Skeletal muscle tissue (tissue), 4 donors: Measurements from ENCODE around the gene ENTREP1. TPM values are rescaled to one million over a fixed set of nuclear protein-coding genes. Genes with fewer than 3 reads are reported as not detected.

Experiments
- H3K27ac ChIP-seq: one replicate; pipeline ENCODE4 v1.7.0; 2013; ENCODE audit warnings: mild to moderate bottlenecking, low read depth, low read length, inconsistent platforms
- H3K27me3 ChIP-seq, 3 donors: one replicate each; pipeline ENCODE4 v1.7.0; 2013; ENCODE audit warnings: low read length in 3 of 3; ENCODE audit not compliant: control insufficient read depth in 3 of 3, insufficient read depth in 3 of 3
- H3K36me3 ChIP-seq, 3 donors: one replicate each; pipeline ENCODE4 v1.7.0; 2013; ENCODE audit warnings: low read length in 3 of 3; ENCODE audit not compliant: control insufficient read depth in 3 of 3, insufficient read depth in 3 of 3
- H3K4me1 ChIP-seq, 3 donors: one replicate each; pipeline ENCODE4 v1.7.0; 2013; ENCODE audit warnings: low read length in 3 of 3, mild to moderate bottlenecking in 3 of 3; ENCODE audit not compliant: control insufficient read depth in 3 of 3, insufficient read depth in 3 of 3
- H3K4me3 ChIP-seq, 3 donors: one replicate each; pipeline ENCODE4 v1.7.0; 2013; ENCODE audit warnings: low read length in 3 of 3
- H3K9ac ChIP-seq, 3 donors: one replicate each; pipeline ENCODE4 v1.7.0; 2013; ENCODE audit warnings: low read length in 3 of 3, mild to moderate bottlenecking in 3 of 3, moderate library complexity in 2 of 3, low read depth in 1 of 3
- H3K9me3 ChIP-seq, 3 donors: one replicate each; pipeline ENCODE4 v1.7.0; 2013; ENCODE audit warnings: low read length in 3 of 3; ENCODE audit not compliant: control insufficient read depth in 3 of 3
- total RNA-seq: library from RNA; depleted of rRNA; stranded (reverse); fragments of >200 nt; gene quantifications from one replicate; pipeline ENCODE4 v1.2.3, GENCODE V29; 2014
- donor health status: Osteomylitis.

Gene ENTREP1
- total RNA-seq, 1 donor from 2014 or later, result 15.1 TPM

- Histone ChIP-seq H3K9ac (no peak overlapping the region), H3K9me3 (no peaks in the 10 kb centered on the region), H3K4me3 (no peak overlapping the region), H3K36me3 (peaks cover 0 to 3% (median 0%) of the 10 kb centered on the region in 3 donors), H3K4me1 (peaks cover 7 to 36% (median 11%) of the 10 kb centered on the region in 3 donors), H3K27me3 (no peaks in the 10 kb centered on the region), H3K27ac (no peak overlapping the region)
These were observed 7.2 kb downstream of the ENTREP1 start for GRCh38 chr9:69332067-69332685.

- H3K36me3 ChIP-seq, result peaks cover 0 to 3% (median 0%) of the 10 kb centered on the region in 3 donors
- H3K27ac ChIP-seq, result no peak overlapping the region
- H3K9me3 ChIP-seq, result no peaks in the 10 kb centered on the region
- H3K4me3 ChIP-seq, result no peak overlapping the region
- H3K4me1 ChIP-seq, result peaks cover 0 to 29% (median 7%) of the 10 kb centered on the region in 3 donors
- H3K27me3 ChIP-seq, result no peaks in the 10 kb centered on the region
- H3K9ac ChIP-seq, result no peak overlapping the region
These were observed 8.7 kb downstream of the ENTREP1 start for GRCh38 chr9:69333716-69334115.

GRCh38 chr9:69334317-69334716, 9.3 kb downstream of the ENTREP1 start:
- Histone ChIP-seq H3K27me3 (no peaks in the 10 kb centered on the region), H3K4me3 (no peak overlapping the region), H3K9ac (no peak overlapping the region), H3K9me3 (no peaks in the 10 kb centered on the region), H3K4me1 (peaks cover 1 to 31% (median 10%) of the 10 kb centered on the region in 3 donors), H3K36me3 (peaks cover 0 to 3% (median 0%) of the 10 kb centered on the region in 3 donors), H3K27ac (no peak overlapping the region)

- H3K4me1 ChIP-seq, result peaks cover 10 to 35% (median 23%) of the 10 kb centered on the region in 3 donors
- no peak overlapping the region for H3K27ac ChIP-seq
- H3K4me3 ChIP-seq, result no peak overlapping the region
- H3K36me3 ChIP-seq, result no peaks in the 10 kb centered on the region
- peak overlapping the region in 2 of 3 donors; percentile 5 to 18 for H3K9ac ChIP-seq
- H3K27me3 ChIP-seq, result no peaks in the 10 kb centered on the region
- no peaks in the 10 kb centered on the region for H3K9me3 ChIP-seq
These were observed 14.6 kb downstream of the ENTREP1 start for GRCh38 chr9:69339620-69340019.

- H3K9ac ChIP-seq, result no peak overlapping the region
- no peaks in the 10 kb centered on the region for H3K36me3 ChIP-seq
- H3K27me3 ChIP-seq, result no peaks in the 10 kb centered on the region
- peaks cover 10 to 32% (median 23%) of the 10 kb centered on the region in 3 donors for H3K4me1 ChIP-seq
- no peak overlapping the region for H3K4me3 ChIP-seq
- H3K9me3 ChIP-seq, result no peaks in the 10 kb centered on the region
- no peak overlapping the region for H3K27ac ChIP-seq
These were observed 15.6 kb downstream of the ENTREP1 start for GRCh38 chr9:69340631-69341030.

GRCh38 chr9:69342769-69343168, 17.8 kb downstream of the ENTREP1 start:
- Histone ChIP-seq H3K4me3 (no peak overlapping the region), H3K4me1 (peaks cover 14 to 37% (median 23%) of the 10 kb centered on the region in 3 donors), H3K36me3 (no peaks in the 10 kb centered on the region), H3K27me3 (no peaks in the 10 kb centered on the region), H3K9me3 (no peaks in the 10 kb centered on the region), H3K9ac (no peak overlapping the region), H3K27ac (no peak overlapping the region)

- H3K9me3 ChIP-seq, result no peaks in the 10 kb centered on the region
- H3K36me3 ChIP-seq, result no peaks in the 10 kb centered on the region
- H3K4me1 ChIP-seq, result peaks cover 11 to 34% (median 19%) of the 10 kb centered on the region in 3 donors
- no peak overlapping the region for H3K27ac ChIP-seq
- no peaks in the 10 kb centered on the region for H3K27me3 ChIP-seq
- no peak overlapping the region for H3K9ac ChIP-seq
- no peak overlapping the region for H3K4me3 ChIP-seq
These were observed 19.4 kb downstream of the ENTREP1 start for GRCh38 chr9:69344459-69344858.

- Histone ChIP-seq H3K36me3 (no peaks in the 10 kb centered on the region), H3K27me3 (no peaks in the 10 kb centered on the region), H3K27ac (no peak overlapping the region), H3K4me1 (peaks cover 7 to 24% (median 8%) of the 10 kb centered on the region in 3 donors), H3K9ac (peak overlapping the region in 1 of 3 donors; percentile 43), H3K9me3 (no peaks in the 10 kb centered on the region), H3K4me3 (no peak overlapping the region)
These were observed 21.8 kb downstream of the ENTREP1 start for GRCh38 chr9:69346596-69347390.

GRCh38 chr9:69347607-69348006, 22.6 kb downstream of the ENTREP1 start:
- Histone ChIP-seq H3K36me3 (no peaks in the 10 kb centered on the region), H3K4me3 (no peak overlapping the region), H3K4me1 (peaks cover 7 to 21% (median 8%) of the 10 kb centered on the region in 3 donors), H3K9me3 (no peaks in the 10 kb centered on the region), H3K27me3 (no peaks in the 10 kb centered on the region), H3K9ac (no peak overlapping the region), H3K27ac (no peak overlapping the region)

- Histone ChIP-seq H3K4me1 (peaks cover 2 to 20% (median 10%) of the 10 kb centered on the region in 3 donors), H3K4me3 (no peak overlapping the region), H3K27ac (no peak overlapping the region), H3K9ac (no peak overlapping the region), H3K36me3 (no peaks in the 10 kb centered on the region), H3K9me3 (no peaks in the 10 kb centered on the region), H3K27me3 (no peaks in the 10 kb centered on the region)
These were observed 26.2 kb downstream of the ENTREP1 start for GRCh38 chr9:69351227-69351626.
